Stimulated activated CD8-positive, alpha-beta memory T cell treated with anti-CD3 and anti-CD28 coated beads, Interleukin-2, amount 100 ng/mL, for 1 hour (primary cell): ENCODE measurements around the gene SCNN1A.
"Not testable (repeated sequence)": the region's sequence is repeated elsewhere in the genome, so short reads cannot be mapped to it uniquely, and the experiment has no call there.

Experiments used
- DNase-seq, 2 donors: peaks; one replicate each; pipeline ENCODE4 v3.0.0-alpha.2; 2020; ENCODE audit warnings: low read depth in 2 of 2

SCNN1A gene

GRCh38 chr12:6347367-6348338 is 27.7 kb downstream of the SCNN1A start:
- no peak for DNase-seq

- DNase-seq = no peak
Observed at GRCh38 chr12:6346942-6347341, 28.4 kb downstream of the SCNN1A start.

GRCh38 chr12:6346235-6346832 is 29.0 kb downstream of the SCNN1A start:
- no peak for DNase-seq

GRCh38 chr12:6345319-6346091 is 29.9 kb downstream of the SCNN1A start:
- DNase-seq = no peak

GRCh38 chr12:6344101-6344660 is 31.2 kb downstream of the SCNN1A start:
- not testable (repeated sequence) for DNase-seq

GRCh38 chr12:6343518-6343917 is 31.8 kb downstream of the SCNN1A start:
- DNase-seq = no peak

GRCh38 chr12:6342140-6342889 is 33.0 kb downstream of the SCNN1A start:
- DNase-seq = no peak

GRCh38 chr12:6341417-6342139 is 33.8 kb downstream of the SCNN1A start, which contains the start of gene TNFRSF1A:
Gene TNFRSF1A, minus strand, starts transcription at chr12:6342076. Its CDS starts 262 bp downstream, at chr12:6341814.
- DNase-seq = no peak

- no peak for DNase-seq
Observed at GRCh38 chr12:6340745-6341416, 34.5 kb downstream of the SCNN1A start.

- DNase-seq = no peak
Observed at GRCh38 chr12:6340032-6340638, 35.2 kb downstream of the SCNN1A start.

GRCh38 chr12:6338955-6339354 is 36.4 kb downstream of the SCNN1A start:
- DNase-seq = no peak

GRCh38 chr12:6338536-6338935 is 36.8 kb downstream of the SCNN1A start:
- DNase-seq = not testable (repeated sequence)

- DNase-seq = no peak
Observed at GRCh38 chr12:6337958-6338433, 37.4 kb downstream of the SCNN1A start.

GRCh38 chr12:6336889-6337853 is 38.2 kb downstream of the SCNN1A start:
- DNase-seq = peak; percentile 40 to 59

GRCh38 chr12:6336079-6336888 is 39.1 kb downstream of the SCNN1A start:
- no peak for DNase-seq

GRCh38 chr12:6335451-6336078 is 39.8 kb downstream of the SCNN1A start:
- peak; percentile 72 to 74 for DNase-seq
